HG03469 (cell line): ENCODE measurements around the gene MUC2.

Source experiments
- ATAC-seq: cut with Tn5 transposase; IDR thresholded peaks from one replicate; pipeline ENCODE4 v1.9.1; 2021; ENCODE audit warnings: mild to moderate bottlenecking, moderate library complexity, moderate number of reproducible peaks; ENCODE audit not compliant: unreplicated experiment

Gene MUC2

DNA sequence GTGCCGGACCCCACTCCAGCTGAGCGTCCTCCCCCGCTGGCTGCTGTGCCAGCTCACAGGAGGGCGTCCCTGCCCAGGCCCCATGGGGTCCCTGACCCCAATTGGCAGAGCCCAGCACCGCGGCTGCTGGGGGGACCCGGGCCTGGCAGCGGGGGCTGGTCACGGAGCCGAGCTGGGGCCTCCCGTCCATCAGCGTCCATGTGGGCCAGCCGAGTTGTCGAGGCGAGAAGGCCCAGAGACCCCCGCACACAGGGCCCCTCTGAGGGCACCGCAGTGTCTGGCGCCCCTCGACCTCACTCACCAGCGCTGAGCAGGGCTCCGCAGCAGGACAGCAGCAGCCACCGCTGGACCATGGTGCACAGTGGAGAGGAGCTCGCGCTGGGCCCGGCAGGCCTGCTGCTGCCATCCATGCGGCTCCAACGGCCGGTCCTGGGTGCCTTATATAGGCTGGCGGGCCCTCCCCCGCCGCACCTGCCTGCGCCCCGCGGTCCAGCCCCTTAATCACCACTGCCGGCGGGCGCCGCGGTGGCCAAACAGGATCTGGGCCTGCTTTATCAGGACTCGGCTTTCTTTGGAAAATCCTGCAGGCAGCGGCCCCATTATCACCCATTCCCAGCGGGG lies 38.3 kb upstream of the MUC2 start, which contains the start of gene MUC6:
TSS of gene MUC6 (minus strand) at position 416 of the 621 bp plus-strand sequence. CDS start at position 353, 63 bp downstream.
- no peak for ATAC-seq

DNA sequence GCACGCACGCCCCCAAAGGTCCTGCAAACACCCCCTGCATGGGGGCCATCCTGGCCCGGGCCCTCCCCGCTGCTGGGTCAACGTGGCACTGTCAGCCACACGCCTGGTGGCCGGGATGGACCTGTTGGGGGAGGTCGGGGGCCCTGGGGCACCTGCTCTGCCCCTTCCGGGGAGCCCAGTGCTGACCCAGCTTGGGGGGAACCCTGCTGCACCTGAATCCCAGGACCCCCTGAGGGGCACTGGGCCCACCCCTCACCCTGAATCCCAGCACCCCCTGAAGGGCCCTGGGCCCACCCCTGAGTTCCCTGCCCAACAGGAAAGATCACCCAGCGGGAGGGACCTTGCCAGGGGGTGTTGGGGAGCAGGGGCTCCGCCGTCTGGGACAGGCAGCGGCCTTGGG lies 37.7 kb upstream of the MUC2 start:
- no peak for ATAC-seq

DNA sequence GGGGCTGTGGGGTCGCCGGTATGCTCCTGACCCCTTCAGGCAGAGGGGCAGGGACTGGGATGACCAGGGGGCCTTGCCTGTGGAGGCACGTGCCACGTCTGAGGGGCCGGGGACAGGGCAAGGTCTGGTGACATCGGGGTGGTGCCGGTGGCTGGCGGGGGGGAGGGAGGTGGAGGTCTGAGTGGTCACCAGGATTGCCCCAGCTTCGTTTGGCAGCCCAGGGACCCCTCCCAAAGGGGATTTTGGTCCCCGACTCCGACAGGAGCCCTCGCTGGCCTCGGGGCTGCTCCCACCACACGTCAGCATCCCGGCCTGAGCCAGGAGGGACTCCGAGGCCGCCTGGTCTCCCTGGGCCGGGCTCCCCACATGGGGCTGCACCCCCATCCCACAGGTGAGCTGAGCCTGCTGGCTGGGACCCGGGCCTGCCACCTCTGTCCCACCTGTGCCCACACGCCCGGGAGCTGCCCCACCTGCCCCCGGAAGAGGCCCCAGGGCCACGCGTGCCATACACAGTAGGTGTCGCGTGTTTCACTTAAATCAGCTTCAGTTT lies 37.1 kb upstream of the MUC2 start:
- no peak for ATAC-seq

DNA sequence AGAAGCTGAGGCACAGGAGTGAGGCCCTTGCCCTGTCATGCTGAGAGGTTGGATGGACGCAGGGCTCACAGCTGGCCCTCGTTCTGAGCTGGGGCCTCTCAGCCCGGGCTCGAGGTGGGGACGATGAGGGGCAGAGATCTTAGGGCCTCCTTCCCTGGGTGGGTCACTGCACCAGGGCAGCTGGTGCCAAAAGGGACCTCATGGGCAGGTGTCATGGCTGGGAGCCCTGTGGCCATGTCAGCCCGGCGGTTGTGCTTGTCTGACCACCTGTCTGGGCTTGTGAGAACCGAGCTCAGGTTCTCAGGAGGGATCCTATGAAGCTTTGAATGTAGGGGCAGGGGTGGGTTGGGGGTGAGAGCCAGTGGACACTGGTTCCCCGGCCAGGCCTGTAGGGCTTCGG lies 36.3 kb upstream of the MUC2 start:
- no peak for ATAC-seq

DNA sequence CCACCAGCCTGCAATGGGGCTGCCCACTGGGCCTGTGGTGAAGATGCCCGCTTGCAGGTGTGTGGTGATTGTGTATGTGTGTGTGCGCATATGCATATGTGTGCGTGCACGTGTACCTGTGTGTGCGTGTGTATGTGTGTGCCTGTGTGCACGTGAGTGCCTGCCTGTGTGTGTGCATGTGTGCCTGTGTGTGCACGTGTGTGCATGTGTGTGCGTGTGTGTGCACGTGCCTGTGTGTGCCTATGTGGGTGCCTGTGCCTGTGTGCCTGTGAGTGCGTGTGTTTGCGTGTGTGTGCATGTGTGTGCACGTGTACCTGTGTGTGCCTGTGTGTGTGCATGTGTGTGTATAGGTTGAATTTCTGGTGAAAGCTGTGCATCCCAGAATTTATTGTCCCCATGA lies 35.8 kb upstream of the MUC2 start:
- no peak for ATAC-seq

DNA sequence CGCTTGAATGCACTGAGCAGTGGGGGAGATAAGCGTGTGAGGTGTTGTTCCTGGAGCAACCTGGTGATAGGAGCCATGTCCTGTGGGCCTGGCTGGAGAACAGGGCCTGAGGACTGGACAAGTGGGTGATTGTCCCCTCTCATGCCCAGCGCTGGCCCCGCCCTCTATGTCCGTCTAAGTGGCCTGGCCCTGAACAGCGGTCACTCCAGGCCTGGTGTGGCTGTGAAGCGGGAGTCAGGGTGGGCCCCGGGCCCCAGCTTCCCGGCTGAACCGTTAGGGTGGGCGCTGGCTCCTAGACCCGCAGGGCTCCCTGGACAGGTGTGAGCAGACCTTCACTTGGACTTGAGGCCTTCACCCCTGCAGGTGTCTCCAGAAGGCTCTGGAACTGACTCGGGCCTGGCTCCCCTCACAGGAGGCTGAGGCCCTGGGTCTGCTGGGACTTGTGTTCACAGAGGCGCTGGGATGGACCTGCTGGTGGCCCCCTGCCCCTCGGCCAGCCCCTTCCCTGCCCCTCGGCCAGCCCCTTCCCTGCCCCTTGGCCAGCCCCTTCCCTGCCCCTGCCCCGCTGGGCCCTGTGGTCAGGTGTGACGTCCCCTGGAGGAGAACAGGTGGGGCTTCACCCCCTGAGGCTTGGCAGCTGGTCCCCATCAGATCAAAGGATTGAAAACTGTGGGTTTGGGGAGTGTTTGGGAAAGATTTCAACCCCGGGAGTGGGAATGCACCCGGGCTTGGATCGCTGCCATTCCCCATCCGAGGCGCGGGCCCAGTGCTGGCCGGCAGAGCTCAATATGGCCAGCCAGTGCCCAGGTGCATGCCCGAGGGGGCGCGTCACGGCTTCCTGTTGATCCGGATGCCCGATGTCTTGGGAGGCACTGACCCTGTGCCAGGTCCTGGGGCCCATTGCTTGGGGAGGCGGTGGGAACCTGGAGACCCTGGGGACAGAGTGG lies 34.9 kb upstream of the MUC2 start:
- ATAC-seq: no peak

DNA sequence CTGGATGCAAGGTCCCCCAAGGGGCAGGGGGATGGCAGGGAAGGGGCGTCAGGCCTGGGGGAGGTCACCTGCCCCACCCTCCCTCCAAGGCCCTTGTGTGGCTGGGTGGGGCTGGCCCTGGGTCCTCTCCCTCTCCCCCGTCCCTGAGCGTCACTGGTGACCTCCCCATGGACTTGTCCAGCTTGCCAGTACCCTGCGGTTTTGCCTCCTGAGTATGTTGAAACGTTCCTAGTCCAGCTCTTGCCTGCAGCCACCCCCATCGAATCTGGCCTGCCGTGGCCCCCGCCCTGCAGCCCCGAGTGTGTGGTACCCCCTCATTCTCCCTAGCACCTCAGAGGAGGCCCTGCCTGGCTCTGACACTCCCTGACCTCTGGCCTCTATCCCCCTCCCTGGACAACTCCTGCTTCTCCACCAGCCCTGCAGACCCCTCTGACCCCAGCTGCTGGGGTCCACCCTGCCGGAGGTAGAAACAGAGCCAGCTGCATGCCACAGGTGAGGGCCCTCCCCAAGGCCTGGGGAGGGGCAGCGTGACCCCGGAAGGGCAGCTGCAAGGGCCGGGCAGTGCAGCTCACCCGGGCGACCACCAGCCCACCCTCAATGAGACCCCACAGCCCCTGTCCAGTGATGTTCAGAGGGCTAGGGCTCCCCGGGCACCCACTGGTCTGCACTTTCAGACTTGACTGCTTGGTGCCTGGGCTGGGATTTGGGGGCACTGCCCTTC lies 34.1 kb upstream of the MUC2 start:
- ATAC-seq: no peak

DNA sequence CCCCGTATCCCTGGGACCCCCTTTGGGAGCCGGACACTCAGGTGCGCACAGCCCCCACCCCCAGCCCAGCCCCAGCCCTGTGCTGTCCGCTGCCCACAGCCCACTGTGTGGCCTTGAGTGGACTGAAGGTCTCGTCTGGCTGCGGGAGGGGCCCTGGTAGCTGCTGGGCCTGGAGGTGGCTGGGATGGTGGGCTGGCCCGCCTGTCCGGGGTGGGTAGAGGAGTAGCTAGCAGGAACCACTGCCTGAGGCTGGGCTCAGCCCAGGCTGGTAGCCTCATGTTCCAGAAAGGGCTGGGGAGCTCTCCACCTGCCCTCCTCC lies 33.6 kb upstream of the MUC2 start:
- no peak for ATAC-seq

DNA sequence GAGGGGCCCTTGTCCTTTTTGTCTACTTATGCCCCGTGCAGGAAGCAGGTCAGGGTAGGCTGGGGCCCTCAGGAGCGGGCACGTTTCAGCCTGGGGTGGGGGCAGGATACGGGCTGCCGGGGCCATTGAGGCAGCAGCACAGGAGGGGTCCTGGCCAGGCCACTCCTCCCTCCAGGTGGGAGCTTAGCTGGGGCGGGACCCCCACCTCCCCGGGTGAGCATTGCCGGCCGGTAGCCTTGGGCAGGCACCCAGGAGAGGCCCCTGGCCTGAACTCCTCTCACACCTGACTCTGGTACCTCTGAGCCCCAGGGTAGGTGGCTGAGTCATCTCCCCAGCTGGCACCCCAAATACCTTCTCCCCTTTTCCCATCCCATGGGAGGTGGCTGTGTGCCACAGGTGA lies 33.2 kb upstream of the MUC2 start:
- no peak for ATAC-seq

DNA sequence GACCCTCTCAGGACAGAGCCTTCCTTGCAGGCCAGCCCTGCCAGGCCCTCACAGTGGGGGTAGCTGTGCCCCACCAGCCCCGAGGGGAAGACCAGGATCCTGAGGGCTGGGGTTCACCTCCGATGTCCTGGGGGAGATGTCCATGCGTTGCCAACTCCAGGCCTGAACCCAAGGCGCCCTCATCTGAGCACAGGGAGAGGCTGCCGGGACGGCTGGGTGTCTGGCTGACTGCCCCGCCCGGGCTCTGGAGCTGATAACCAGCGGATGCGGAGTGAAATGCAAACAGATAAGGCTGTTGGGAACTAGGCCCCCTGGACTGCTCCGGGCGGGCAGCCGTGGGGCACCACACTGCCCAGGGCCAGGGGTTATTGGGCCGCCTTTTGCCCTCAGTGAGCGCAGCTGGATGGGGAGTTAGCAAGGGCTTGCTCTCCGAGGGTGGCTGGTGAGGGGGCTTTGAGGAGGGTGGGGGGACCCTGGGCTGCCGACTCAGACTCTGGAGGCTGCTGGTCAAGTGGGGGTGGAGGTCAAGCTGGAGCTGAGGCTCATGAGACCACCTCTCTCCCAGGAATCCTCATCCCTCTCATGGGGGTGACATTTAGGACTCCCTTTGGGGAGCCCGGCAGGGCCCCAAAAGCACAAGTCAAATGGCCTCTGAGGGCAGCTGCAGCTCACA lies 32.6 kb upstream of the MUC2 start:
- no peak for ATAC-seq

DNA sequence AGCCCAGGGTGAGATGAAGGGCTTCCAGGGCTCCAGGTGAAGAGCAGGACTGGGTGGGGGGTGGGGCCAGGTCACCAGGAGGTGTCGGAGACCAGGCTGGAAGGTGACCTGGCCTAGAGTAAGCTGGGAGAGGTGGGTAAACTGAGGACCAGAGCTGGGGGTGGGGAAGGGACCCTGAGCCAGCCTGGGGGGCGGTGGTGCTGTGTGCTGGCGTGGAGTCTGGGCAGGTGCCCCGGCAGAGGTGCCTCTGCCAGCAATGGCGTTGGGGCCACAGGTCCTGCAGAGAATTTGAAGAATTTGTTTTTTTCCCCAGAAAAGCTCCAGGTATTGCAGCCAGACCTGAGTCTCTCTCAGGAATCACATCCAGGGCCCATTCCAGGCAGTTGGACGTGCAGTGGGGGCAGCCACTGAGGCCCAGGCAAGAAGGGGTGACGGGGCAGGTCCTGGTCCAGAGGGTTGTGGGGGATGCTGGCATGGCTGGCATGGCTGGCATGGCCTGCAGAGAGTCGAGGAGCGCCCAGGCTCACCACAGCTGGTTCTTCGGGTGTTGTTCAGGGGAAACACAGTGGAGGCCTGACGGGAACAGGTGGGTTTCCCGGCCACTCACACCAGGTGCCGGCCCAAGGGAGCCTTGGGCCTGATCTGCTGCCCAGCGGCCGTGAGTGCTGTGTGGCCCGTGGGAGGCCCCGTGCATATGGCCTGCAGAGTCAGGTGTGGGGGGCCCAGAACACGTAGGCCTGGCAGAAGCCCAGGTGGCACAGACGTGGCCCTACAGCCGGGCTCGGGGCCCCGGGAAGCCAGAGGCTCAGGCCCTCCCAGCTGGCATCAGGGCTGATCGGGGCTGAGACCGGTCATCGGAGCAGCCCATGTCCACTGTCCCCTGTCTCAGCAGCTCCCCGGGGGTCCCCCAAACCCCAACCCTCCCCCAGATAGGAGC lies 31.8 kb upstream of the MUC2 start:
- no peak for ATAC-seq

DNA sequence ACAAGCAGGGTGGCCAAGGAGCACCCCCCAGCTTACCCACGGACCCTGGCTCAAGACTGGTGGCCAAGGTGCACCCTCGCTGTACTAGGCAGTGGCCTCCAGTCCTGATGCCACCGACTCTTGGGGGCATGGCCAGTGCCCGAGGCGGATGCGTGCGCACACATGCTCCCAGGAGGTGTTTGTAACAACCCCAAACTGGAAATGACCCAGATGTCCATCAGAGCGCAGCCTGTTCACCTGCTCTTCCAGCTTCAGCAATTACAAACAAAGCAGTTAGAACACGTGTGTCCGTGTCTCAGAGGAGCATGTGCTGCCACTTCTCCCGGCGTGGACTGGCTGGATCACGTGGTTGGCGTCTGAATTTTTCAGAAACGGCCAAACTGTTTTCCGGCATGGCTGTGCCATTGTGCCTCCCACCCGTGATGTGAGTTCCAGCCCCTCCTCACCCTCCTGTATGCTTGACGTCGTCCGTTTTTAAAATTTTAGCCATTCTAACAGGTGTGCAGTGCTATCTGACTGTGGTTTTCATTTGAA lies 31.0 kb upstream of the MUC2 start:
- no peak for ATAC-seq

DNA sequence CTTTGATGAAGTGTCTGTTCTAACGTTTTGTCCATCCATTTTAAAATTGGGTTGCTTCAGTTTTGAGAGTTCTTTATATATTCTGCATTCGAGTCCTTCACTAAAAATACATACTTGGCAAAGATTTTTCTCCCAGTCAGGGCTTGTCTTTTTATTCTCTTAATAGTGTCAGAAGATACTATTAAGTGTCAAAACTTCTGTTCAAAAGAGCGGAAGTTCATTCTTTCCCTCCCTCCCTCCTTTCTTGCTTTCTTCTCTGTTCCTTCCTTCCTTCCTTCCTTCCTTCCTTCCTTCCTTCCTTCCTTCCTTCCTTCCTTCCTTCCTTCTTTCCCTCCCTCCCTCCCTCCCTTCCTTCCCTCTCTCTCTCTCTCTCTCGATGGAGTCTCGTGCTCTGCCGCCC lies 30.5 kb upstream of the MUC2 start:
- no peak for ATAC-seq

DNA sequence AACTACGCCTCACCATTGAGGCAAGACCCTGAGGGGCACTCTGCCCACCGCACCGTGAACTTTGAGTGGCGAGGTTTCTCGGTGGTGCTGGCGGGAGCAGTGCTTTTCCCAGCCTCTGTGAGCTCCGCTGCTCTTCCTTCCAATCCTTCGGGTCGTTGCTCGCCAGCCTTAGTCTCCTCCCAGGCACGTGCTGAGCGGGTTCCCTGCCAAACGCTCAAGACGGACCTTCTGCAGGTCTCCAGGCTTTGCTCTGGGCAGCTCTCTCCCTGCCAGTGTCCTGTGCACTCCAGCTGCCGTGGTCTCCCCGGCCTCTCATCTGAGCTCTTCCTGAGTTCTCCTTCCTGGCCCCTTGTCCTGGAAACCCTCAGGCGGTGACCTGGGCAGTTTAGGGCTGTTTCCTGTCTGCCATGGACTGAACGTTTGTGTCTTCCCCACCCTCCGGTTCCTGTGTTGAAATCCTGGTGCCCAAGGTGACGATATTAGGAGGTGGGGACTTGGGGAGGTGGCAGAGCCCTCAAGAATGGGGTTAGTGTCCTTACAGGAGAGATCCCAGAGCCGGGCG lies 27.0 kb upstream of the MUC2 start:
- no peak for ATAC-seq

DNA sequence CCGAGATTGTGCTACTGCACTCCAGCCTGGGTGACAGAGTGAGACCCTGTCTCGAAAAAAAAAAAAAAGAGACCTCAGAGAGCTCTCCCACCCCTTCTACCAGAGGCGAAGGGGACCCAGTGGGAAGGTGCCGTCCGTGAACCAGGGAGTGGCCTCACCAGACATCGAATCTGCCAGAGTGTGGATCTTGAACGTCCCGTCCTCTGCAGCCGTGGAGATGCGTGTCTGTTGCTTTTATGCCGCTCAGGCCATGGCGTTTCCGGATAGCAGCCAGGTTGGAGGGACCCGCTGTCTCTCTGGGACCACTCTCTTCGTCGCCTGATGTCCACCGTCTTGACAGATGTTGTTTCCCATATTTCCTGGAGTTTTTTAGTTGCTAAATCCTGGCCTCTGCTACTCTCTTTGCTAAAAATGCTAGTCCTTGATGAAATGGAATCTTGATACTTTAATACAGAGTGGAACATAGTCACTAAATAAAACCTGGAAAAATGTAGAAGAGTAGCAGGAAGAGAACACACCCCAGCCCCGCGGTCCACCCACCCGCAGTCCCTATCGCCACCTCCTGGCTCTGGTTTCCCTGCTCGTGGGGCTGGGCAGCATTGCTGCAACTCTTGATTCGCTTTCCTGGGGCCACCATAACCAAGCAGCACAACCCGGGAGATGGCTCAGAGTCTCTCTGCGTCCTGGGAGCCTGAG lies 26.2 kb upstream of the MUC2 start:
- ATAC-seq: no peak

DNA sequence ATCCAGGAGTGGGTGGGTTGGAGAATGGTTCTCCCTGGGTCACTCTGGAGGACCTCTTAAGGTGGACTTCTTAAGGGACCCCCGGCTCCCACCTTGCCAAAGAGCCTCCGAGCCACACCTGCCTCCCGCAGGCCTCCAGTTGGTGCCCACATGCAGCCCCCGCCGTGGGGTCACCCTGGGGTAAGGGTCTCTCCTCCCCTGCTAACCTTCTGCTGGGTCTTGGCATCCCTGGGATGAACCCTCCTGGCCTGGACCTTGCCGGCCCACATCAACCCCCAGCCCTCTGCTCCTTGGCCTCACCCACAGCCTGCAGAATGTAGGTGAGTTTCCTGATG lies 25.6 kb upstream of the MUC2 start:
- no peak for ATAC-seq

DNA sequence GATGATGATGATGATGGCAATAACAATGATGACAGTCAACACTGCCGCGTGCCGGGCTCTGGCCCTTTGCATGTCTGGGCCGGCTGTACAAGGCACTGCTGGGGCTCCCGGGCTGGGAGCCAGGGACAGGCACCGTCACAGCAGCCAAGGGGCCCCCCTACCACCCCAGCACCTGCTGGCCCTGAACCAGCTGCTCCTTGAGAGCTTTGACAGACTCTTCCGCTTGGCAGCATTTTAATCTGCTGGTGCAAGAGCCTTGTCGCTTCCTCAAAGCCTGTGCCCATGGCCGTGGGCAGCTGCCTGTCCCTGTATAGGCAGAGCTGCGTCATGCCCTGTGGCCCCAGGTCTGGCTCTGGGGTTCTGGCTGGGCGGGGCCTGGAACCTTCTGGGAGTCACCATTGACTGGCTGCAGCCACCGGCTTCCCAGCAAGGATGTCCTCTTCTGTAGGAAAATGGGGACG lies 25.2 kb upstream of the MUC2 start:
- no peak for ATAC-seq

DNA sequence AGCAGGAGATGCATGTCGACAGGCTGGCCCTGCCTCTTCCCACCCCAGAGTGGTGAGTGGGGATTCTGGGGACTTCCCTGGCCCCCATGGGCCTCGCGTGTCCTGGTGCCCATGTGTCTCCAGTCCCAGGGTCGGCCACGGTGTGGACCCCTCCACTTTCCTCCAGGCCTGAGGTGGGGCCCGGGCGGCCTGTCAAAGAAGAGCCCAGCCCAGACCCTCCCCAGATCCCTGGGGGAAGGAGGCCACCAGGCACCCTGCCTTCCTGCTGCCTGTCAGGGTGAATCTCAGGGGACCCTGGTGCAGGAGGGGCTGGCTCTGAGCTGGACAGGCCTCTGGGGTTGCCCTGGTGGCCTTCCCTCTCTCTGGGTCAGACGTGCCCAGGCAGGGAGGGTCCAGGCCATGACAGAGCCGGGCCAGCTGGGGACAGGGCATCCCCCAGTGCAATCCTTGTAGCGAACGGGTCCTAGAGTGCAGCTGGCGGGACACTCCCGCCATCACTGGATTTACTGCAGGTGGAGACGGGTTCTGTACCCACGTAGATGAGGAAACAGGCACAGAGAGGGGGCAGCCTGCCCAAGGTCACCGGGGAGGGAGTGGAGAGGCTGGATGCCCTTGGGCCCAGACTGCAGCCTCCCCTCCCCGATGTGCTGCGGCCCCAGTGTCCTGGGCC lies 24.6 kb upstream of the MUC2 start:
- ATAC-seq: no peak
